Tongue (tissue), 2 donors: ENCODE results near the gene NPL. TPM values are rescaled to one million over a fixed set of nuclear protein-coding genes. Genes with fewer than 3 reads are reported as not detected.
A peak's percentile ranks its signal among the peaks of the same experiment; 100 is the strongest.

Experiments used
- DNase-seq: peaks from one replicate; pipeline ENCODE4 v3.0.0-alpha.2; 2015
- total RNA-seq: library from RNA; depleted of rRNA; stranded (reverse); fragments of >200 nt; gene quantifications from one replicate; pipeline ENCODE4 v1.2.3, GENCODE V29; 2014

The NPL gene
- total RNA-seq, 1 donor from 2014 or later, result 3.4 TPM

- DNase-seq, result no peak
Measured at GRCh38 chr1:182816863-182817262, 27.3 kb downstream of the NPL start.

- no peak for DNase-seq
Measured at GRCh38 chr1:182817802-182818201, 28.2 kb downstream of the NPL start.

GRCh38 chr1:182823220-182823619 lies 33.6 kb downstream of the NPL start:
- DNase-seq, result no peak

- no peak for DNase-seq
Measured at GRCh38 chr1:182826892-182827291, 37.3 kb downstream of the NPL start.

GRCh38 chr1:182829285-182829932 lies 39.8 kb downstream of the NPL start:
- DNase-seq, result no peak

- no peak for DNase-seq
Measured at GRCh38 chr1:182833271-182833670, 43.7 kb downstream of the NPL start.

- no peak for DNase-seq
Measured at GRCh38 chr1:182834326-182834725, 44.8 kb downstream of the NPL start.

GRCh38 chr1:182835806-182836205 lies 46.2 kb downstream of the NPL start:
- DNase-seq, result no peak

- peak; percentile 97 for DNase-seq
Measured at GRCh38 chr1:182839209-182840066, 49.9 kb downstream of the NPL start, which contains the start of gene DHX9. Gene DHX9 (plus strand): TSS chr1:182839347. CDS start chr1:182842567, 3,220 bp downstream.

- DNase-seq, result peak; percentile 17
Measured at GRCh38 chr1:182841368-182841988, 51.9 kb downstream of the NPL start.

- DNase-seq, result no peak
Measured at GRCh38 chr1:182842265-182842664, 52.7 kb downstream of the NPL start.

- no peak for DNase-seq
Measured at GRCh38 chr1:182845379-182845778, 55.8 kb downstream of the NPL start.

- no peak for DNase-seq
Measured at GRCh38 chr1:182845894-182846293, 56.3 kb downstream of the NPL start.

GRCh38 chr1:182847105-182847504 lies 57.5 kb downstream of the NPL start:
- no peak for DNase-seq

- no peak for DNase-seq
Measured at GRCh38 chr1:182848736-182849135, 59.2 kb downstream of the NPL start.

- DNase-seq, result no peak
Measured at GRCh38 chr1:182850319-182850718, 60.7 kb downstream of the NPL start.

GRCh38 chr1:182851825-182852224 lies 62.3 kb downstream of the NPL start:
- DNase-seq, result no peak

- no peak for DNase-seq
Measured at GRCh38 chr1:182855911-182856310, 66.3 kb downstream of the NPL start.

- DNase-seq, result no peak
Measured at GRCh38 chr1:182857212-182857611, 67.6 kb downstream of the NPL start.

GRCh38 chr1:182860658-182861057 lies 71.1 kb downstream of the NPL start:
- no peak for DNase-seq

- no peak for DNase-seq
Measured at GRCh38 chr1:182861994-182862393, 72.4 kb downstream of the NPL start.

GRCh38 chr1:182862827-182863226 lies 73.3 kb downstream of the NPL start:
- no peak for DNase-seq

GRCh38 chr1:182863940-182864339 lies 74.4 kb downstream of the NPL start:
- DNase-seq, result no peak
